Kidney epithelial cell (primary cell): ENCODE data around the gene GNAZ. TPM values are rescaled to one million over a fixed set of nuclear protein-coding genes. Genes with fewer than 3 reads are reported as not detected.

Experiments
- DNase-seq: peaks from one replicate; pipeline ENCODE4 v3.0.0-alpha.2; 2010; ENCODE audit warnings: low read depth
- H3K27me3 ChIP-seq: 2 replicates; pipeline ENCODE4 v1.6.0; 2011; ENCODE audit warnings: low read length; ENCODE audit not compliant: control insufficient read depth, insufficient read depth
- H3K36me3 ChIP-seq: 2 replicates; pipeline ENCODE4 v1.5.1; 2011; ENCODE audit warnings: low read length; ENCODE audit not compliant: control insufficient read depth, insufficient read depth
- H3K4me3 ChIP-seq: 2 replicates; pipeline ENCODE4 v1.5.1; 2011; ENCODE audit warnings: low read depth, mild to moderate bottlenecking, control low read depth, low read length
- total RNA-seq: library from RNA; depleted of rRNA; stranded (reverse); fragments of >200 nt; gene quantifications from 2 replicates; pipeline ENCODE4 v1.2.3, GENCODE V29; 2015
- TF ChIP-seq, protein P1 (sequence below): IDR thresholded peaks from 2 replicates; pipeline ENCODE4 v1.5.1; 2011; ENCODE audit warnings: mild to moderate bottlenecking, moderate library complexity, low read length, control low read depth, inconsistent platforms; ENCODE audit not compliant: insufficient read depth, poor library complexity, severe bottlenecking

GNAZ gene
- total RNA-seq, 1 donor from 2014 or later, result 9.2 TPM

DNA sequence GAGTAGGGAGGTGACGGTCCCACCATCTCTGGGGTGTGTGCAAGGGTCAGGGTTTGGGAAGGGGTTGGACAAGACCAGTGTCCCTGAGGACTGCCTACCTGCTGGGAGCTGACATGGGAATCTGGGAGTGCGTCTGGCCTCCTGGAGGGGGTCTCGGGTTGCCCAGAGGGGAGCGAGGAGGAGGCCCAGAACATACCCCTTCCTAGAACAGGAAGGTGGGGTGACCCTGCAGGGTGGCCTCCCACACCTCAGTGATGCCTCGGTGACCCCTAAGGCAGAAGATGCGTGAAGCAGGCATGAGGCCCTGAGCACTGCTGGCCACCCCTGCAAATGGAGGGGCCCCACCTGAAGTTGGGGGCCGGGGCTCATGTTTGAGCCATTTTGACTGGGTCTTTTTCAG, 45.0 kb downstream of the GNAZ start:
- H3K36me3 ChIP-seq, result no peaks in the 10 kb centered on the region
- no peak overlapping the region for H3K4me3 ChIP-seq
- no peak for DNase-seq
- TF ChIP-seq, protein P1, sequence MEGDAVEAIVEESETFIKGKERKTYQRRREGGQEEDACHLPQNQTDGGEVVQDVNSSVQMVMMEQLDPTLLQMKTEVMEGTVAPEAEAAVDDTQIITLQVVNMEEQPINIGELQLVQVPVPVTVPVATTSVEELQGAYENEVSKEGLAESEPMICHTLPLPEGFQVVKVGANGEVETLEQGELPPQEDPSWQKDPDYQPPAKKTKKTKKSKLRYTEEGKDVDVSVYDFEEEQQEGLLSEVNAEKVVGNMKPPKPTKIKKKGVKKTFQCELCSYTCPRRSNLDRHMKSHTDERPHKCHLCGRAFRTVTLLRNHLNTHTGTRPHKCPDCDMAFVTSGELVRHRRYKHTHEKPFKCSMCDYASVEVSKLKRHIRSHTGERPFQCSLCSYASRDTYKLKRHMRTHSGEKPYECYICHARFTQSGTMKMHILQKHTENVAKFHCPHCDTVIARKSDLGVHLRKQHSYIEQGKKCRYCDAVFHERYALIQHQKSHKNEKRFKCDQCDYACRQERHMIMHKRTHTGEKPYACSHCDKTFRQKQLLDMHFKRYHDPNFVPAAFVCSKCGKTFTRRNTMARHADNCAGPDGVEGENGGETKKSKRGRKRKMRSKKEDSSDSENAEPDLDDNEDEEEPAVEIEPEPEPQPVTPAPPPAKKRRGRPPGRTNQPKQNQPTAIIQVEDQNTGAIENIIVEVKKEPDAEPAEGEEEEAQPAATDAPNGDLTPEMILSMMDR, result no peak
- no peaks in the 10 kb centered on the region for H3K27me3 ChIP-seq

GRCh38 chr22:23115825-23116494, 45.6 kb downstream of the GNAZ start:
- DNase-seq, result no peak
- no peak overlapping the region for H3K4me3 ChIP-seq
- H3K36me3 ChIP-seq, result no peaks in the 10 kb centered on the region
- H3K27me3 ChIP-seq, result no peaks in the 10 kb centered on the region
- TF ChIP-seq, protein P1, result no peak

DNA sequence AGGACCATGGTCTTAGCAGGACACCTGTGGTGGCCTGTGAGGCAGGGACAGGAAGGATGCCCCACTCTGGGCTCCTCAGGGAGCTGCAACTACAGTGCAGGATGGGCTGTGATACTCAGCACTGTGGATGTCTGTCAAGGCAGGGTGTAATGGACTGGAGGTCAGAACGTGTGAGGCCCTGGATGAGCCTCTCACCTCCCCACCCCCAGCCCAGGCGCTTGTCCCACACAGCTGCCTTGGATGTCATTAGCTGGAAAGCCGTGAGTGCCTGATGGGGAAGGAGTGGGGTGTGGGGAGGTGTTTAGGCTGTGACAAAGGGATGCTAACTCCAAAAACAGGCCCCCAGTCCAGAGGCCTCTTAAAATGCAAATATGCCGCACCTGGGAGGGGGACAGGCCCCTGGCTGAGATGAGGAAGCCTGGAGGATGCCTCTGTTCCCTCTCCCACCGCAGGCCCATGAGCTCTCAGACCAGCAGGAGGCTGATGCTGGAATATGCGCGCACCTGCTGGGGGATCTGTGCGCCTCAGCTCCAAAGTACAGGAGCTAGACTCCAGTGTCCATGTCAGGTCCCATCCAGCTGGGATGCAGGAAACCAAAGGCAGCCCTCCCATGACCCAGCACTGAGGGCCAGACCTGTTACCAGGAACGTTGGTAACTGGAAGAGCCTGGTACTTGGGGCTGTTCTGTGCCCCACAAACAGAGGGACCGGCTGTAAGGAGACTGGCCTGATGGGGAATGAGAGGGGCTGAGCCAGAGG, 46.4 kb downstream of the GNAZ start:
- Histone ChIP-seq H3K27me3 (no peaks in the 10 kb centered on the region), H3K36me3 (no peaks in the 10 kb centered on the region), H3K4me3 (no peak overlapping the region)
- TF ChIP-seq, protein P1, result no peak
- DNase-seq, result no peak

- TF ChIP-seq, protein P1, result no peak
- Histone ChIP-seq H3K36me3 (no peaks in the 10 kb centered on the region), H3K27me3 (no peaks in the 10 kb centered on the region), H3K4me3 (no peak overlapping the region)
- no peak for DNase-seq
Measured at GRCh38 chr22:23117275-23117674, 47.0 kb downstream of the GNAZ start.

DNA sequence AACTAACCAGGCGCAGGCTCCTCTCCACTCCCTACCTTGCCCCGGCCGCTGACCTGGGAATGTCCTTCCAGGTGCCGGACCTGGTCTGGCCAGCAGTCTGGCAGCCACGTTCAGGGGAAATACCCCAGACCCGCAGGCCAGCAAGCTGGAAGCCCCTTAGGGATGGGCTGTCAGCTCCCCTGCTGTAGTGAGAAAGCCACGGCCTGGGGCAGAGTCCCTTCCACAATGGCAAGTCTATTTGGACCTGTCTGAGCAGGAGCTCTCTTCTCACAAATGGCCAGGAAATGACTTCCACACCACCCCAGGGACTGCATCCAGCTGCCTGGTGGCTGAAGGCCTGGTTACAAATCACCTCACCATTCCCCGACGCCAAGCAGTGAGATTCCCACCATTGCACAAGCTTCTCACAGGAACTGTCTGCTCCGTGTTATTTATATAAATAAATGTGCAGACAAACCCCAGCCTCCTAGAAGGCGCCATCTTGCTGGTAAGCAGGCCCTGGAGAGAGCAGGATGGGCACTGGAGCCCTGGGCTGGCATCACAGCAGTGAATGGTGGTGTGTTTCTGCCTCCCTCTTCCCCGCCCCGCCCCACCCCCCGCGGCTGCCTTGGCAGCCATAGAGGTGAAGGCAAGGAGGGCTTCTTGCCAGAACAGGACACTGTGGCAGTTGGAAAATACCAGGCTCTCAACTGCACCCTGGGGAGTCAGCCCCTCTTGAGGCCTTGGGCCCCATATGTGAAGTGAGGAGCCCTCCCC, 47.8 kb downstream of the GNAZ start:
- Histone ChIP-seq H3K4me3 (no peak overlapping the region), H3K36me3 (no peaks in the 10 kb centered on the region), H3K27me3 (no peaks in the 10 kb centered on the region)
- DNase-seq, result no peak
- TF ChIP-seq, protein P1, result no peak
